Measurements from ENCODE around the gene ADSL. TPM values are rescaled to one million over a fixed set of nuclear protein-coding genes. Genes with fewer than 3 reads are reported as not detected.

Gene ADSL
- polyA plus RNA-seq, 1 experiment: 115 TPM

DNA sequence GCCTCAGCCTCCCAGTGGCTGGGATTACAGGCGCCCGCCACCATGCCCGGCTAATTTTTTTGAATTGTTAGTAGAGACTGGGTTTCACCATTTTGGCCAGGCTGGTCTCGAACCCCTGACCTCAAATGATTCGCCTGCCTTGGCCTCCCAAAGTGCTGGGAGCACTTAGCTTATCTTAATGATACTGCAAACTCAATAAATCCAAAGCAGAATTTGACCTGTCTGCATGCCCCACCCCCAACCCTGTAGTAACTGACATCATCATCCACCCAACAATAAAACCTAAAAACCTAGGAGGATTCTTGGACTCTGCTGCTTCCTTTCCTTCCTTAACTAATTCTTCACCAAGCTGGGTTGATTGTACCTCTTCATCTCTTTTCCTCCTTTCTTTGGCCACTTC lies 6.3 kb upstream of the ADSL start:
- no peaks in the 10 kb centered on the region for H3K36me3 ChIP-seq (ENCODE audit: control insufficient read depth, insufficient read depth, low read length)
- CTCF ChIA-PET: interaction anchor here (0.6 kb wide), 1 partner anchor 448 kb away, joined by 3 read pairs; no protein-coding TSS in a partner anchor
- POLR2A ChIA-PET: no interaction called here

DNA sequence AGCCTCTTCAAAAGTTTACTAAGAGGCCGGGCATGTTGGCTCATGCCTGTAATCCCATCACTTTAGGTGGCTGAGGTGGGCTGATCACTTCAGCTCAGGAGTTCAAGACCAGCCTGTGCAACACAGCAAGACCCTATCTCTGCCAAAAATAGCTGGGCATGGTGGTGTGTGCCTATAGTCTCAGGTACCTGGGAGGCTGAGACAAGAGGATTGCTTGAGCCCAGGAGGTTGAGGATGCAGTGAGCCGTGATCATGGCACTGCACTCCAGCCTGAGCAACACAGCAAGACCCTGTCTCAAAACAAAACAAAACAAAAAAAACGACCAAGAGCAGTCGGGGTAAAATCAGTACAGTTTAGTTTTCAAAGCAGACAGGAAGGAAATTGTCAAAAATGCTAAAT lies 4.7 kb upstream of the ADSL start:
- no peaks in the 10 kb centered on the region for H3K27me3 ChIP-seq (ENCODE audit: control insufficient read depth, insufficient read depth, low read length)
- no peak overlapping the region for H3K4me3 ChIP-seq (ENCODE audit: low read depth, low read length)
- no peak for DNase-seq (ENCODE audit: low read depth)
- ChIA-PET POLR2A (no interaction called here), CTCF (no interaction called here)
- TF ChIP-seq CTCF (IDR thresholded peaks at IDR 0.05; ENCODE audit: insufficient read depth, low read depth, low read length): no peak
- no peaks in the 10 kb centered on the region for H3K36me3 ChIP-seq (ENCODE audit: control insufficient read depth, insufficient read depth, low read length)

More for the DNA sequence above, 6.3 kb upstream of the ADSL start:
- no peak for TF ChIP-seq CTCF (IDR thresholded peaks at IDR 0.05; ENCODE audit: insufficient read depth, low read depth, low read length)
- no peak overlapping the region for H3K4me3 ChIP-seq (ENCODE audit: low read depth, low read length)
- no peak for DNase-seq (ENCODE audit: low read depth)
- H3K27me3 ChIP-seq (ENCODE audit: control insufficient read depth, insufficient read depth, low read length): no peaks in the 10 kb centered on the region

GRCh38 chr22:40342521-40342920 lies 3.8 kb upstream of the ADSL start:
- no peaks in the 10 kb centered on the region for H3K36me3 ChIP-seq (ENCODE audit: control insufficient read depth, insufficient read depth, low read length)
- no peak overlapping the region for H3K4me3 ChIP-seq (ENCODE audit: low read depth, low read length)
- no peaks in the 10 kb centered on the region for H3K27me3 ChIP-seq (ENCODE audit: control insufficient read depth, insufficient read depth, low read length)
- no peak for TF ChIP-seq CTCF (IDR thresholded peaks at IDR 0.05; ENCODE audit: insufficient read depth, low read depth, low read length)
- ChIA-PET POLR2A (no interaction called here), CTCF (interaction anchor here (0.6 kb wide), 1 partner anchor 426 kb away, joined by 3 read pairs; no protein-coding TSS in a partner anchor)
- no peak for DNase-seq (ENCODE audit: low read depth)

- POLR2A ChIA-PET: no interaction called here
- peaks cover 2% of the 10 kb centered on the region; the same call in 1 of the 2 replicates for H3K36me3 ChIP-seq (ENCODE audit: control insufficient read depth, insufficient read depth, low read length)
- CTCF ChIA-PET: interaction anchor here (1.0 kb wide), 1 partner anchor 9 kb away, joined by 3 read pairs; no protein-coding TSS in a partner anchor
Observed at GRCh38 chr22:40345271-40345670, 1.0 kb upstream of the ADSL start.

DNA sequence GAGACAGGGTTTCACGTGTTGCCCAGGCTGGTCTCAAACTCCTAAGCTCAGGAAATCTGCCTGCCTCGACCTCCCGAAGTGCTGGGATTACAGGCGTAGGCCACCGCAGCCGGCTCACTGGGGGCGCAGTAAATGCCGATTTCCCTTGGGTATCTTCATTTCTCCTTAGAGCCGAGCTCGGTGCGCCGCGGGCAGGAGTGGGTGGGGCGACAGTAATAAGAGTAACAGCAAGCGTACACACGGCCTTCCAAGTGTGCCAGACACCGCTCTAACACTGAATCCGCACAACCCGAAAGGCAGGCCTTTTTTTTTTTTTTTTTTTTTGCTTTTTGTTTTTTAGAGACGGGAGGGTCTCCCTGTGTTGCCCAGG lies 500 bp upstream of the ADSL start:
- no peak for TF ChIP-seq CTCF (IDR thresholded peaks at IDR 0.05; ENCODE audit: insufficient read depth, low read depth, low read length)
- H3K4me3 ChIP-seq (ENCODE audit: low read depth, low read length): peak overlapping the region; percentile 85
- H3K27me3 ChIP-seq (ENCODE audit: control insufficient read depth, insufficient read depth, low read length): no peaks in the 10 kb centered on the region
- DNase-seq (ENCODE audit: low read depth): no peak
- H3K36me3 ChIP-seq (ENCODE audit: control insufficient read depth, insufficient read depth, low read length): peaks cover 4% of the 10 kb centered on the region
- CTCF ChIA-PET: interaction anchor here (1.0 to 1.2 kb wide), 3 partner anchors 10 to 310 kb away, joined by 3 read pairs; no protein-coding TSS in a partner anchor
- POLR2A ChIA-PET: no interaction called here

More at GRCh38 chr22:40345271-40345670, 1.0 kb upstream of the ADSL start:
- Histone ChIP-seq H3K4me3 (ENCODE audit: low read depth, low read length) (peak overlapping the region; percentile 85), H3K27me3 (ENCODE audit: control insufficient read depth, insufficient read depth, low read length) (no peaks in the 10 kb centered on the region)
- no peak for DNase-seq (ENCODE audit: low read depth)
- no peak for TF ChIP-seq CTCF (IDR thresholded peaks at IDR 0.05; ENCODE audit: insufficient read depth, low read depth, low read length)

All from BJ (cell line).